GM18951 (cell line): Measurements from ENCODE around the gene CACHD1.
"Not testable (repeated sequence)": the region's sequence is repeated elsewhere in the genome, so short reads cannot be mapped to it uniquely, and the experiment has no call there.

Experiments used
- POLR2A ChIP-seq: IDR thresholded peaks from 4 replicates; pipeline ENCODE4 v1.6.1; 2011; ENCODE audit warnings: mild to moderate bottlenecking; ENCODE audit not compliant: insufficient read length, insufficient read depth; ENCODE audit errors: extremely low read depth
- in situ Hi-C: fragments of 300-500 bp; cut with MboI; formaldehyde crosslinking; loops from one replicate; pipeline ENCODE4 v1.12.0; 2022; ENCODE audit warnings: low sequenced_read_pairs, mixed read lengths, inconsistent platforms; ENCODE audit not compliant: unreplicated experiment

The CACHD1 gene

GRCh38 chr1:64496606-64497005 lies 26.7 kb downstream of the CACHD1 start:
- TF ChIP-seq POLR2A = no peak
- in situ Hi-C loops = no loop called here

- in situ Hi-C loops = no loop called here
- TF ChIP-seq POLR2A = no peak
Observed at GRCh38 chr1:64497088-64497883, 27.4 kb downstream of the CACHD1 start.

DNA sequence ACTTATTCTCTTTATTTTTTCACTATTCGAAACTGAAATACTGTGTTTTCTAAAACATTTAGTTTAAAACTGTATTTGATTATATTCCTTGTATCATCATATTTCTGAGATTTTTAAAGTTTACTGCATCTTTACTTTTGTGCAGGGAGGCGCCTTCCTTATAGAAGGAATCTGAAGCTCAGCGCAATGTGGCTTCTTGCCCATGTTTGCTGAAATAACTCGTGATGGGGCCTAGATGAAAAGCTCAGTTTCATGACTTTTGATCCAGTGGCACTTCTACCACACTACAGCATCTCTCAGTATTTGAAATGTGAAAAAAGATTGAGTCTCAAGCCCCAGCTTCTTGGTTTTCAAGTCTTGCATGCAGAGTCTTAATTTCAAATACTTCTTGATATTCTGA lies 28.4 kb downstream of the CACHD1 start:
- TF ChIP-seq POLR2A = no peak
- in situ Hi-C loops = no loop called here

GRCh38 chr1:64499011-64499410 lies 29.1 kb downstream of the CACHD1 start:
- TF ChIP-seq POLR2A = no peak

DNA sequence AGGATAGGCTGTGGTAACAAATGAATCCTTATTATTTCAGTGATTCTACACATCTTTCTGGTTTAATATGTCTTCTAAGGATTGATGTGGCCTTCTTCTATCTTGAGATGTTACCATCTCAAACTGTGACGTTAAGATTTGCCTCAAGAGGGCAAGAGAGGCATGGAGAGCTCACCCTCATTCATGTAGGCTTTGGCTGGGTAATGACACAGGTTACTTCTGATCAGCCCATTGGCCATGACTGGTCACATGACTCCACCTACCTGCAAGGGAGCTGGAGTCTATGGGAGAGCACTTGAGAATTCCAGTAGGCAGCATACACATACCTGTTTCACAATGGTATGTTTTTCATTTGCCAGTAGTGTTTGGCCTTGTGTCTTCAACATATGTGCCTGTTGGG lies 30.0 kb downstream of the CACHD1 start:
- in situ Hi-C loops = no loop called here
- TF ChIP-seq POLR2A = no peak

More at GRCh38 chr1:64499011-64499410, 29.1 kb downstream of the CACHD1 start:
- in situ Hi-C loops = no loop called here

- TF ChIP-seq POLR2A = no peak
- in situ Hi-C loops = no loop called here
Observed at GRCh38 chr1:64502083-64502482, 32.2 kb downstream of the CACHD1 start.

DNA sequence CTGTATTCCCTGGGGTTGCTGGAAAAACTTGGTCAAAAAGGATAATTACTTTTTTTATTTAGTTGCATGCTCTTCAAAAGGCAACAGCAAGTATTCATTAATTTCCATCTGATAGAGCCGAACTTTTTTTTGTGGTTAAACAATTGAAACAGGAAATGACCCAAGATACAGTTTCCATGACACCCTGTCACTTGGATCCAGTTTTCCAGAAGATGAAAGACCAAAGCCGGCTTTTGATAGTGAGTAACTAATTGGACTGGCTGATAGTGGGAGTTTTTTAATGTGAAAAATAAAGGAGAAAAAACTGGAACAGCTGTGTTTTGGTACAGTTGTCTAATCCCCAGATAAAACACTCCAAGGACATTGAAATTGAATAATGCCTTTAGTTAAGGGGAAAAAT lies 33.0 kb downstream of the CACHD1 start:
- no peak for TF ChIP-seq POLR2A
- in situ Hi-C loops = no loop called here

DNA sequence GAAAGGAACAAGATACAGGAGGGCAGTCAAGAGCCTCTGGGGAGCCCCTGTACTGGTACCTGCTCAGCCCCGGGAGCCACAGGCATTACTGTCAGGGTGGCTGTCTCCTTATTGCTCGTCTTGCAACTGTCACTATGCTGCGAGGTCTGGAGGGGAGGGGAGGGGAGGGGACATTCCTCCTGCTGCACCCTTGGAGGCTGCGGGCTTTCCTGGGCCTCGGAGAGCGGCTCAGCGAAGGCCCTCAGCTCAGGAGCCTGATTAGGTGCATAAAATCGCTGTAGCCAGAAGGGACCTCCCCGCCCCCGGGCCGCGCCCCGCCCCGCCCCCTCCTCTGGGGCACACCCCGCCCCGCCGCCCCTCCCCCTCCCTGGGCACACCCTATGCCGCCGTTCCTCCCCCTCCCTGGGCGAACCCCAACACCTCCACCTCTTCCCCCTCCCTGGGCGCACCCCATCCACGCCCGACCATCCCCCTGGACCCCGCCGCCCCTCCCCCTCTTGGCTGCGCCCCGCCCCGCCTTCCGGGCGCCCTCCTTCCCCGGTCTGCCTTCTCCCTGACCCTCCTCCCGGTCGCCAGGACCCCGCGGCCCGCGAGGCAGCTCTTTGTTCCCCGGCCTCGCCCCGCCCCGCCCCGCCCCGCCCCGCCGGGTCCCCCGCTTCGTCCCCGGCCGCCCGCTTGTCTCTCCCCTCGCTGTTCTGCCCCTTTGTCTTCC lies 35.5 kb downstream of the CACHD1 start:
- in situ Hi-C loops = no loop called here
- TF ChIP-seq POLR2A = no peak

DNA sequence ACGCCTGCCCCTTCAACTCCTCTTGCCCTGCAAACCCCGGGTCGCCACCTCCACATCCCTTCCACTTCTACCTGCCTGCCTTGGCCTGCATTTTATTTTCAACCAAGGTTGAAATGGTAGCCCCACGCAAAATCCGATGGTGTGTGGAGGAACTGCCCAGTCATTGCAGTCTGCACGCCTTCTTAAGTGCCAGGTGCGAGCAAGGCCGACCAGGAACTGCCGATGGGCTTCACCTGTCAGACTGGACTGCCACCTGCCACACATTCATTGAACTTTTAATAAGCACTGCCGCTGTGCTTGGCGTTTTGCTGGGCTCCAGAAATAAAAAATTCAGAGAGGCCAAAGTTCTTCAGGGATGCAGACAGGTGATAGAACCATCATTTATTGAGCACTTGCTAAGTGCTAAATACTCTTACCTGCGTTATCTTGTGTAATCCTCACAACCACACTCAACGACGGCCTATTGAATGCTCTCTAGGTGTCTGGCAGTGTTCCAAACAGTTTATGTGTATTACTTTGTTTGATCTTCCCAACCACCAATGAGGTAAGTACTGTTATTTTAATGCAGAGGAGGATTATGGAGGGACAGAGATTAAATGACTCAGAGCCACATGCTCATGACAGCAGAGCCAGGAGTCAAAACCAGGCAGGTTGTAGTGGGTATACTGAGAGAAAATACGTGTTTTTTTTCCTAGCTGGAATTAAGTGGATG lies 36.2 kb downstream of the CACHD1 start:
- in situ Hi-C loops = no loop called here
- no peak for TF ChIP-seq POLR2A

GRCh38 chr1:64508629-64509028 lies 38.7 kb downstream of the CACHD1 start:
- TF ChIP-seq POLR2A = no peak
- in situ Hi-C loops = no loop called here

- in situ Hi-C loops = no loop called here
- TF ChIP-seq POLR2A = no peak
Observed at GRCh38 chr1:64511044-64511443, 41.1 kb downstream of the CACHD1 start.

DNA sequence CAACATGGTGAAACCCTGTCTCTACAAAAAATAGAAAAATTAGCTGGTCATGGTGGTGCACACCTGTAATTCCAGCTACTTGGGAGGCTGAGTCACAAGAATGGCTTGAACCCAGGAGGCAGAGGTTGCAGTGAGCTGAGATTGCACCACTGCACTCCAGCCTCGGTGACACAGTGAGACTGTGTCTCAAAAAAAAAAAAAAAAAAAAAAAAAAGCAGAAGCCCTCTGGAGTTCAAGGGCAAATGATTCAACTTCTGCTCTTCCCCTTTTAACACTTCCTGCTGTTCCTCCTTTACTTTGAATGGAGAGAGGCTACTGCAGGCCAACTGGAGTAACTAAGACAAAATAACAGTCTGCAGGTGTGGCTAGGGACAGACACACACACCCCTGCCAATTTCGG lies 42.3 kb downstream of the CACHD1 start:
- in situ Hi-C loops = not testable (repeated sequence)

DNA sequence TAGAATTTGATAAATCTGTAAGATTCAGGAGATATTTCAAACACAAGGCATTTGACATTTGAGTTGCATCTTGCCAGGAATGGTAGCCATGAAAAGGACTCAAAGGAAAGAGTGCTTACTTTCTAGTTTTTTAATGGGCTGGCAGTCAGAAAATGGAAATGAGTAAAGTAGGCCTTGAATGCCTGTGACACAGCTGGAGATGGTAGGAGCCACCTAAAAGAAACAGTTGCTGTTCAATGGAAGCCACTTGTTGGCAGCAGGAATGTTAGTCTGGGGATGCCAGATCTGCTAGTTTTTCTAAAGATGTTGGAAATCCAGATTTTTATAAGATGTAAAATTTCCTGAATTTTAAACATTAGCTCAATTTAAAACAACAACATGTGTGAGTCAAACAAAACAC lies 43.6 kb downstream of the CACHD1 start:
- in situ Hi-C loops = no loop called here

More for the DNA sequence above, 43.6 kb downstream of the CACHD1 start:
- no peak for TF ChIP-seq POLR2A
